PFSK-1 (cell line): ENCODE results near the gene LRRC46.

Experiments
- FOXP2 ChIP-seq: optimal IDR thresholded peaks from 2 replicates; pipeline ENCODE3; 2011; ENCODE audit warnings: borderline replicate concordance, control low read depth, inconsistent platforms; ENCODE audit not compliant: insufficient read depth; ENCODE audit errors: extremely low read length, extremely low read depth
- POLR2AphosphoS5 ChIP-seq: IDR thresholded peaks from 2 replicates; pipeline ENCODE4 v1.6.1; 2012; ENCODE audit warnings: low read depth, mild to moderate bottlenecking, control low read depth, low read length, moderate library complexity
- SIN3A ChIP-seq: IDR thresholded peaks from 2 replicates; pipeline ENCODE4 v1.6.1; 2012; ENCODE audit warnings: mild to moderate bottlenecking, low read length, moderate library complexity, borderline replicate concordance; ENCODE audit not compliant: insufficient read depth
- TAF1 ChIP-seq: IDR thresholded peaks from 2 replicates; pipeline ENCODE4 v1.6.1; 2012; ENCODE audit warnings: low read length, control low read depth, borderline replicate concordance; ENCODE audit not compliant: insufficient read depth
- TF ChIP-seq, protein P1 (sequence below), 2 experiments: IDR thresholded peaks; 2 replicates each; pipeline versions ENCODE4 v1.6.1 to v1.8.0; 2011 to 2012; ENCODE audit warnings: low read depth in 2 of 2, low read length in 2 of 2, control low read depth in 1 of 2, inconsistent platforms in 1 of 2, mild to moderate bottlenecking in 1 of 2, moderate library complexity in 1 of 2; ENCODE audit not compliant: insufficient read depth in 1 of 2

Gene LRRC46

DNA sequence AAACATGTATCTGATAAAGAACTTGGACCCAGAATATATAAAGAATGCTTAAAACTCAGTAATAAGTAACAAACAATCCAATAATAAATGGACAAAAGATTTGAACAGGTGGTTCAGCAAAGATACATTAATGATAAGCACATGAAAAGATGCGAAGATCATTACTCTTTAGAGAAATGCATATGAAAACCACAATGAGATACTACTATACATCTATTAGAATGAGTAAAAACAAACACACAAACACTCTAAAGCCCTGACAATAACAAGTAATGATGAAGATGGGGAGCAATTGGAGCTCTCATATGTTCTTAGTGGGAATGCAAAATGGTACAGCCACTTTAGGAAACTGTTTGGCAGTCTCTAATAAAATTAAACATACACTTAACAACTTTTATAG is 39.0 kb upstream of the LRRC46 start:
- no peak for TF ChIP-seq TAF1
- no peak for TF ChIP-seq SIN3A
- no peak for TF ChIP-seq FOXP2
- TF ChIP-seq POLR2AphosphoS5: no peak
- TF ChIP-seq, protein P1, sequence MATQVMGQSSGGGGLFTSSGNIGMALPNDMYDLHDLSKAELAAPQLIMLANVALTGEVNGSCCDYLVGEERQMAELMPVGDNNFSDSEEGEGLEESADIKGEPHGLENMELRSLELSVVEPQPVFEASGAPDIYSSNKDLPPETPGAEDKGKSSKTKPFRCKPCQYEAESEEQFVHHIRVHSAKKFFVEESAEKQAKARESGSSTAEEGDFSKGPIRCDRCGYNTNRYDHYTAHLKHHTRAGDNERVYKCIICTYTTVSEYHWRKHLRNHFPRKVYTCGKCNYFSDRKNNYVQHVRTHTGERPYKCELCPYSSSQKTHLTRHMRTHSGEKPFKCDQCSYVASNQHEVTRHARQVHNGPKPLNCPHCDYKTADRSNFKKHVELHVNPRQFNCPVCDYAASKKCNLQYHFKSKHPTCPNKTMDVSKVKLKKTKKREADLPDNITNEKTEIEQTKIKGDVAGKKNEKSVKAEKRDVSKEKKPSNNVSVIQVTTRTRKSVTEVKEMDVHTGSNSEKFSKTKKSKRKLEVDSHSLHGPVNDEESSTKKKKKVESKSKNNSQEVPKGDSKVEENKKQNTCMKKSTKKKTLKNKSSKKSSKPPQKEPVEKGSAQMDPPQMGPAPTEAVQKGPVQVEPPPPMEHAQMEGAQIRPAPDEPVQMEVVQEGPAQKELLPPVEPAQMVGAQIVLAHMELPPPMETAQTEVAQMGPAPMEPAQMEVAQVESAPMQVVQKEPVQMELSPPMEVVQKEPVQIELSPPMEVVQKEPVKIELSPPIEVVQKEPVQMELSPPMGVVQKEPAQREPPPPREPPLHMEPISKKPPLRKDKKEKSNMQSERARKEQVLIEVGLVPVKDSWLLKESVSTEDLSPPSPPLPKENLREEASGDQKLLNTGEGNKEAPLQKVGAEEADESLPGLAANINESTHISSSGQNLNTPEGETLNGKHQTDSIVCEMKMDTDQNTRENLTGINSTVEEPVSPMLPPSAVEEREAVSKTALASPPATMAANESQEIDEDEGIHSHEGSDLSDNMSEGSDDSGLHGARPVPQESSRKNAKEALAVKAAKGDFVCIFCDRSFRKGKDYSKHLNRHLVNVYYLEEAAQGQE (IDR thresholded peaks at IDR 0.05; ENCODE audit: insufficient read depth in 1 of 2, low read depth in 2 of 2, low read length in 2 of 2): no peak

DNA sequence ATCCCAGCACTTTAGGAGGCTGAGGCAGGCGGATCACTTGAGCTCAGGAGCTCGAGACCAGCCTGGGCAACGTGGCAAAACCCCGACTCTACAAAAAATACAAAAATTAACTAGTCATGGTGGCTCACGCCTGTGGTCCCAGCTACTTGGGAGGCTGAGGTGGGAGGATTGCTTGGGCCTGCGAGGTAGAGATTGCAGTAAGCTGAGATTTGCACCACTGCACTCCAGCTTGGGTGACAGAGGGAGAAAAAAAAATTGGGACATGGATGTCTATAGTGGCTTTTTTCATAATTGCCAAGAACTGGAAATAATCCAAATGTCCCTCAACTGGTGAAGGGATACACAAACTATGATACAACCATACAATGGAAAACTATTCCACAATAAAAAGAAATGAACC is 38.5 kb upstream of the LRRC46 start:
- TF ChIP-seq SIN3A (no peak), TAF1 (no peak), POLR2AphosphoS5 (no peak), FOXP2 (no peak)
- TF ChIP-seq, protein P1 (IDR thresholded peaks at IDR 0.05; ENCODE audit: insufficient read depth in 1 of 2, low read depth in 2 of 2, low read length in 2 of 2): no peak

DNA sequence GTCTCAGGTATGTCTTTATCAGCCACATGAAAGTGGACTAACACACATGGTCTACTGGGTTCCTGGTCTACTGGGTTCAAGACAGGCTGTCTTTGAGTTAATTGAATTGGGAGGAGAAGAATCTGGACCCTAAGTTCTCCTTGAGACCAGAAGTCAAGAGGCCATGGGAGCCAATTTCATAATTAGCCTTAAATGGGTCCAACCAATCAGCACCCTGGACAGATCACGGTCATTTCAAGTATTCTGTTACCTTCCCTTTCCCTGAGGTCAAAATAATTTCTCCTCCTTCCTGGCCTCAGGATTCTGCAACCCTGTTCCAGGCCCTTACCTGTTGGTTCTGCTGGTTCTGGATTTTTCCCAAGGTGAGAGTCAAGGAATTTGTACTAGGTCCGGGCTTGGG is 33.7 kb upstream of the LRRC46 start:
- TF ChIP-seq, protein P1 (IDR thresholded peaks at IDR 0.05; ENCODE audit: insufficient read depth in 1 of 2, low read depth in 2 of 2, low read length in 2 of 2): peak; percentile 82 to 95
- no peak for TF ChIP-seq POLR2AphosphoS5

DNA sequence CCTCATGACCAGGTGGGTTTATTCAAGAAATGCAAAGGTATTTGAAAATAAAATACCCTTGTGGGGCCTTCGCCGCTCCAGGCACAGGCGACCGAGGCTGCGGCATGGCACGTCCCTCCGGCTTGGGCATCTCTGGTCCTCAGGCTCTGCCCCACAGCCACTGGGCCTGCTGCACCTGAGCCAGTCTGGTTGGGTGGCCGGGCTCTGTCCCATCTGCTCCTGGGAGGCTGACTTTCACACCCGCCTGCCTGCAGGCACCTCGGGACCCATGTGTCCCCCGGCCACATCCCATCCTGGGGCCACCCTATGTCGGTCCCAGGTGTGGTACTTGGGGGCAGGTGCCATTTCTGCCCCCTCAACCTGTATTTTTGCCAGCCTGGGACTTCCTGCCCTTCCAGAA is 30.8 kb upstream of the LRRC46 start:
- TF ChIP-seq POLR2AphosphoS5: no peak
- no peak for TF ChIP-seq TAF1
- TF ChIP-seq FOXP2: no peak
- TF ChIP-seq, protein P1 (IDR thresholded peaks at IDR 0.05; ENCODE audit: insufficient read depth in 1 of 2, low read depth in 2 of 2, low read length in 2 of 2): no peak
- no peak for TF ChIP-seq SIN3A

DNA sequence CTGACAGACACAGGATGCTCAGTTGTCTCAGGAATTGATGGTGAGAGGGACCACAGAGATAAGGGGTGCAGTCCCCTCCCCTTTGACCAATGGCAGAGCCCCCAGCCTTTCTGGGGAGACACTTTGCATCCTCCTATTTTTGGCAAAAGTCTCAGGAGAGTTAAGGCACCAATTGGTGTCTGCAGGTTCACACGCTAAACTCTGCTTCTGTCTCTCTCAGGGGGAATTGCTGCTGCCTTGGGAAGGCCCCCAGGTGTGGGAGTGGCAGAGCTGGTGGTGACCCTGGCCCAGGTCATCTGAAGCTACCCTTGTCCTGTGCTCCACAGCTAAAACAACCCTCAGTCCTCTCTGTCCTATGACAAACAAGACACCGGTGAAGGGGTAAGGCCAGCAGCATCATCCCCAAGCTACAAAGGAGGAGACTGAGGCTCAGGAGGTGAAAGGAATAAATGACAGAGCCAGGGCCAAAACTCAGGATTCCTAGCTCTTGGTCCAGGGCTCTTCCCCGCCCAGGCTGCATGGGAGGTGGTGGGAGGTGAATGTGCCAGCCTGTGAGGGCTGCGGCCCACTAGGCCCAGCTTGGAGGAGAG is 30.2 kb upstream of the LRRC46 start:
- no peak for TF ChIP-seq SIN3A
- no peak for TF ChIP-seq FOXP2
- TF ChIP-seq POLR2AphosphoS5: no peak
- TF ChIP-seq, protein P1 (IDR thresholded peaks at IDR 0.05; ENCODE audit: insufficient read depth in 1 of 2, low read depth in 2 of 2, low read length in 2 of 2): no peak
- no peak for TF ChIP-seq TAF1
